PC-3 (cell line): Measurements from ENCODE around the gene TNK2. TPM values are rescaled to one million over a fixed set of nuclear protein-coding genes. Genes with fewer than 3 reads are reported as not detected.

Source experiments
- ATAC-seq: fragments of 200-7000 bp; cut with Tn5 transposase; 2 replicates; pipeline ENCODE4 v1.9.1; 2020; ENCODE audit warnings: mild to moderate bottlenecking, moderate library complexity
- BruUV-seq: library from RNA; stranded (reverse); fragments of 400-500 nt; replicated peaks from 2 replicates; lab custom pipeline; 2021; lab: Mats Ljungman, UMichigan
- CTCF ChIA-PET: fragments of 300-600 bp; sonication (Branson Sonifier 250); formaldehyde crosslinking; loops from one replicate; lab custom pipeline; 2022; ENCODE audit warnings: antibody characterized with exemption; lab: Charles Lee
- POLR2A ChIA-PET: fragments of 300-600 bp; sonication (Branson Sonifier 250); formaldehyde crosslinking; loops from one replicate; lab custom pipeline; 2022; ENCODE audit warnings: antibody characterized with exemption; ENCODE audit not compliant: unreplicated experiment; lab: Charles Lee
- DNase-seq: peaks from one replicate; pipeline ENCODE4 v3.0.0-alpha.2; 2015
- H2AFZ ChIP-seq: fragments of 300-600 bp; sonication (generic); 2 replicates; pipeline ENCODE4 v1.6.0; 2016; ENCODE audit warnings: antibody characterized with exemption, low read length
- H3F3A ChIP-seq: fragments of 300-600 bp; sonication (generic); one replicate; pipeline ENCODE4 v1.6.0; 2017; ENCODE audit warnings: antibody characterized with exemption, low read length, control low read depth, mild to moderate bottlenecking; ENCODE audit not compliant: unreplicated experiment
- H3K27ac ChIP-seq: fragments of 300-600 bp; sonication (generic); 2 replicates; pipeline ENCODE4 v1.5.1; 2016; ENCODE audit warnings: mild to moderate bottlenecking, low read length
- H3K27me3 ChIP-seq: fragments of 300-600 bp; sonication (generic); 2 replicates; pipeline ENCODE4 v1.6.1; 2016; ENCODE audit warnings: low read length, mixed read lengths
- H3K36me3 ChIP-seq: fragments of 300-600 bp; sonication (generic); 2 replicates; pipeline ENCODE4 v1.6.1; 2016; ENCODE audit warnings: low read depth, mixed run types, low read length, mixed read lengths
- H3K4me1 ChIP-seq: fragments of 300-600 bp; sonication (generic); 2 replicates; pipeline ENCODE4 v1.5.1; 2016; ENCODE audit warnings: low read length; ENCODE audit not compliant: insufficient read depth
- H3K4me2 ChIP-seq: fragments of 300-600 bp; sonication (generic); 2 replicates; pipeline ENCODE4 v1.6.0; 2016; ENCODE audit warnings: low read length
- H3K4me3 ChIP-seq: fragments of 300-600 bp; sonication (generic); 2 replicates; pipeline ENCODE4 v1.5.1; 2016; ENCODE audit warnings: mild to moderate bottlenecking, low read length, mixed read lengths
- H3K79me2 ChIP-seq: fragments of 300-600 bp; sonication (generic); 2 replicates; pipeline ENCODE4 v1.6.1; 2017; ENCODE audit warnings: low read length, mixed read lengths
- H3K9ac ChIP-seq: fragments of 300-600 bp; sonication (generic); 2 replicates; pipeline ENCODE4 v1.6.0; 2016; ENCODE audit warnings: mild to moderate bottlenecking, low read length
- H3K9me2 ChIP-seq: fragments of 300-600 bp; sonication (generic); replicated peaks from 2 replicates; pipeline ENCODE4 v1.6.1; 2016; ENCODE audit warnings: mixed run types, low read length, mixed read lengths
- H3K9me3 ChIP-seq: fragments of 300-600 bp; sonication (generic); 2 replicates; pipeline ENCODE4 v1.6.1; 2016; ENCODE audit warnings: low read length, mixed read lengths
- H4K20me1 ChIP-seq: fragments of 300-600 bp; sonication (generic); 2 replicates; pipeline ENCODE4 v1.6.1; 2016; ENCODE audit warnings: low read length, mixed read lengths
- CTCF ChIP-seq: fragments of 300-600 bp; sonication (generic); conservative IDR thresholded peaks from 2 replicates; pipeline ENCODE4 v1.5.1; 2017; ENCODE audit warnings: antibody characterized with exemption, low read depth, mild to moderate bottlenecking, low read length
- EZH2 ChIP-seq: fragments of 300-600 bp; sonication (generic); IDR thresholded peaks from one replicate; pipeline ENCODE4 v1.6.1; 2017; ENCODE audit warnings: antibody characterized with exemption, mild to moderate bottlenecking, low read length; ENCODE audit not compliant: unreplicated experiment
- EZH2phosphoT487 ChIP-seq: fragments of 300-600 bp; sonication (generic); IDR thresholded peaks from 2 replicates; pipeline ENCODE4 v1.6.1; 2018; ENCODE audit warnings: mild to moderate bottlenecking, antibody characterized with exemption, low read length, borderline replicate concordance
- intact Hi-C: fragments of 100-400 bp; cut with micrococcal nuclease; formaldehyde crosslinking; loops from 2 replicates; pipeline ENCODE4 v1.9.0; 2023
- total RNA-seq: library from RNA; depleted of rRNA; stranded (reverse); fragments of >200 nt; gene quantifications from 2 replicates; pipeline ENCODE4 v1.2.3, GENCODE V29; 2014

TNK2 gene
- total RNA-seq, 1 experiment from 2014 or later = 49.3 TPM

DNA sequence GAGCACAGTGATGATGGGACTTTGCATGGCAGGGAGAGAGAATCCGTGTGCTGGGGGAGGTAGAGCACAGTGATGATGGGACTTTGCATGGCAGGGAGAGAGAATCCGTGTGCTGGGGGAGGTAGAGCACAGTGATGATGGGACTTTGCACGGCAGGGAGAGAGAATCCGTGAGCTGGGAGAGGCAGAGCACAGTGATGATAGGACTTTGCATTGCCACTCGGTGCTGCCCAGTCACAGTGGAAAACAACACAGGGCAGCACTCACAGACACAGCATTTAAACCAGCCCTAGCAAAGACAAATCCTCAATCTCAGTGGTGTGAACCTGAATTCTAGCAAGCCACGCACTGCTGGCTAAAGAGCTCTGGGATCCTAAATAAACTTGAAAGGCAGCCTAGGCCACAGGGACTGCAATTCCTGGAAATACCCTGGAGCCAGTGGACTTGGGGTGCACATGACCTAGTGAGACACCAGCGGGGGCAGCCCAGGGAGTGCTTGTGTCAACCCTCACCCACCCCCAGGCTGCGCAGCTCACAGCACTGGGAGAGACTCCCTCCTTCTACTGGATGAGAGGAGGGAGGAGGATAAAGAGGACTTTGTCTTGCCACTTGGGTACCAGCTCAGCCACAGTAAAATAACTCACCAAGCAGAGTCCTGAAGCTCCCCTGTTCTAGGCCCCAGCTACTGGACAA lies 23.4 kb upstream of the TNK2 start:
- CTCF ChIA-PET = no interaction called here

DNA sequence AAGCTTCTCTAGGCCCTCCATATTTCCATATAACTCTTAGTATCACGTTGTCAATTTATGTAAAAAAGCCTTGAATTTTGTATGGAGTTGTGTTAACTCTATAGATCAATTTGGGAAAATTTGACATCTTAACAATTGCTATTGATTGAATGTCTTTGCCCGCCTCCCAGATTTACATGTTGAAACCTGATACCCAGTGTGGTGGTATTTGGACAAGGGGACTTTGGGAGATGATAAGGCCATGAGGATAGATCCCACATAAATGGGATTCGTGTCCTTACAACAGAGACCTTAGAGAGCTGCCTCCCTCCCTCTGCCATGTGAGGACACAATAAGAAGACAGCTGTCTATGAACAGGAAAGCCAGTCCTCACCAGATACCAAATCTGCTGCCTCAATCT lies 21.1 kb upstream of the TNK2 start:
- no peaks in the 10 kb centered on the region for H3F3A ChIP-seq
- TF ChIP-seq CTCF = no peak
- no peak for TF ChIP-seq EZH2phosphoT487
- no peak for TF ChIP-seq EZH2
- intact Hi-C loops = no loop called here
- no peaks in the 10 kb centered on the region for H4K20me1 ChIP-seq
- CTCF ChIA-PET = no interaction called here
- BruUV-seq = no TSS peak
- H2AFZ ChIP-seq = no peak overlapping the region
- ATAC-seq (no peak), DNase-seq (no peak)
- H3K79me2 ChIP-seq = no peaks in the 10 kb centered on the region
- no peaks in the 10 kb centered on the region for H3K36me3 ChIP-seq
- no peak overlapping the region for H3K4me3 ChIP-seq
- no peaks in the 10 kb centered on the region for H3K27me3 ChIP-seq
- no peaks in the 10 kb centered on the region for H3K9me2 ChIP-seq
- no peak overlapping the region for H3K9ac ChIP-seq
- H3K4me1 ChIP-seq = no peaks in the 10 kb centered on the region
- H3K27ac ChIP-seq = no peak overlapping the region
- POLR2A ChIA-PET = no interaction called here
- H3K4me2 ChIP-seq = no peak overlapping the region
- H3K9me3 ChIP-seq = no peaks in the 10 kb centered on the region

More for the DNA sequence above, 23.4 kb upstream of the TNK2 start:
- Histone ChIP-seq H3K9me2 (no peaks in the 10 kb centered on the region), H3F3A (no peaks in the 10 kb centered on the region), H3K4me1 (no peaks in the 10 kb centered on the region), H3K36me3 (no peaks in the 10 kb centered on the region), H3K4me3 (no peak overlapping the region), H3K9ac (no peak overlapping the region), H3K27me3 (no peaks in the 10 kb centered on the region), H3K27ac (no peak overlapping the region), H2AFZ (no peak overlapping the region), H3K79me2 (no peaks in the 10 kb centered on the region), H3K4me2 (no peak overlapping the region), H4K20me1 (no peaks in the 10 kb centered on the region), H3K9me3 (no peaks in the 10 kb centered on the region)
- no peak for ATAC-seq
- TF ChIP-seq CTCF = no peak
- no peak for TF ChIP-seq EZH2phosphoT487
- no peak for TF ChIP-seq EZH2
- BruUV-seq = no TSS peak
- DNase-seq = no peak
- intact Hi-C loops = no loop called here
- POLR2A ChIA-PET = no interaction called here

DNA sequence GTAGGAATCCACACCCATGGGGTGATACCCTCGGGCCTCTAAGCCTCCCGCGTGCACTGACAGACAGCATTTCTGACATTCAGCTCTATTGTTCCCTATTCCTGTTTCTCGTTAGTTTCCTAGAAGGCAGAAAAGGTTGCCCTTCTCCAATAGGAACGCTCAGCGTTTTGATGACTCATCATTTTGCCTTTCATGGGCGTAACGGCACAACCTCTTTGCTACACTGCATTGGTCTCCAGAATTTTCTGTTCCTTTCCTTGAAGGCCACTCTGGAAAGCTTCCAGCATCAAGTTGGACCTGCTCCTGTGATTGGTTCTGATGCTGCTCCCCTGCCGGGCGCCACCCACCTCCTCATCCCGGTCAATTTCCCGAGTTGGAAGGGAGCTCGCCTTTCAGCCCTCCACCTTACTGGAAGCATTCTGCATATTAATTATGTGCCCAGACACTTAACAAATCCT lies 13.0 kb upstream of the TNK2 start:
- CTCF ChIA-PET = no interaction called here
- no peaks in the 10 kb centered on the region for H3K36me3 ChIP-seq

More for the DNA sequence above, 13.0 kb upstream of the TNK2 start:
- intact Hi-C loops = no loop called here
- Histone ChIP-seq H4K20me1 (no peaks in the 10 kb centered on the region), H3K9me2 (no peaks in the 10 kb centered on the region), H3K27ac (no peak overlapping the region), H3K27me3 (no peaks in the 10 kb centered on the region), H3K79me2 (no peaks in the 10 kb centered on the region), H3F3A (no peaks in the 10 kb centered on the region), H3K4me1 (no peaks in the 10 kb centered on the region), H3K9ac (no peak overlapping the region), H3K4me2 (no peak overlapping the region), H3K4me3 (no peak overlapping the region), H2AFZ (no peak overlapping the region), H3K9me3 (no peaks in the 10 kb centered on the region)
- TF ChIP-seq CTCF (no peak), EZH2phosphoT487 (no peak), EZH2 (no peak)
- POLR2A ChIA-PET = no interaction called here
- ATAC-seq (no peak), DNase-seq (no peak)
- BruUV-seq = no TSS peak
